ENCODE measurements around the gene PRR36. TPM values are rescaled to one million over a fixed set of nuclear protein-coding genes. Genes with fewer than 3 reads are reported as not detected.
"Not testable (repeated sequence)": the region's sequence is repeated elsewhere in the genome, so short reads cannot be mapped to it uniquely, and the experiment has no call there.

PRR36 gene
- total RNA-seq, 6 experiments from 2014 or later: 0.05 to 0.18 (median 0.09) TPM; not detected in 2

GRCh38 chr19:7860714-7861618 lies 13.2 kb downstream of the PRR36 start:
- H3K27me3 Mint-ChIP-seq (ENCODE audit: insufficient read depth): peaks cover 4% of the 10 kb centered on the region
- H3K36me3 Mint-ChIP-seq (ENCODE audit: low read depth): no peaks in the 10 kb centered on the region
- no peak overlapping the region for H3K4me3 Mint-ChIP-seq
- no peaks in the 10 kb centered on the region for H3K4me1 Mint-ChIP-seq (ENCODE audit: low read depth)
- TF ChIP-seq CTCF (IDR thresholded peaks at IDR 0.05): no peak
- H3K9me3 Mint-ChIP-seq: no peaks in the 10 kb centered on the region
- no peak for DNase-seq
- no peak overlapping the region for H3K27ac Mint-ChIP-seq

- H3K27me3 Mint-ChIP-seq (ENCODE audit: insufficient read depth): peaks cover 4% of the 10 kb centered on the region
- no peaks in the 10 kb centered on the region for H3K9me3 Mint-ChIP-seq
- no peak for TF ChIP-seq CTCF (IDR thresholded peaks at IDR 0.05)
- no peak for DNase-seq
- H3K4me3 Mint-ChIP-seq: no peak overlapping the region
- no peaks in the 10 kb centered on the region for H3K36me3 Mint-ChIP-seq (ENCODE audit: low read depth)
- no peak overlapping the region for H3K27ac Mint-ChIP-seq
- H3K4me1 Mint-ChIP-seq (ENCODE audit: low read depth): no peaks in the 10 kb centered on the region
Observed at GRCh38 chr19:7859831-7860713, 14.1 kb downstream of the PRR36 start.

GRCh38 chr19:7859087-7859486 lies 15.1 kb downstream of the PRR36 start:
- not testable (repeated sequence) for H3K27ac Mint-ChIP-seq; H3K9me3 Mint-ChIP-seq; H3K36me3 Mint-ChIP-seq (ENCODE audit: low read depth); H3K4me1 Mint-ChIP-seq (ENCODE audit: low read depth); DNase-seq; H3K27me3 Mint-ChIP-seq (ENCODE audit: insufficient read depth); H3K4me3 Mint-ChIP-seq

- Mint-ChIP-seq H3K36me3 (ENCODE audit: low read depth) (no peaks in the 10 kb centered on the region), H3K9me3 (no peaks in the 10 kb centered on the region), H3K4me1 (ENCODE audit: low read depth) (0 out of 2 replicates have a peak, but pooled peaks cover under 1% of the 10 kb centered on the region), H3K4me3 (no peak overlapping the region), H3K27ac (no peak overlapping the region), H3K27me3 (ENCODE audit: insufficient read depth) (peaks cover 4% of the 10 kb centered on the region)
- no peak for TF ChIP-seq CTCF (IDR thresholded peaks at IDR 0.05)
- no peak for DNase-seq
Observed at GRCh38 chr19:7858109-7858770, 15.9 kb downstream of the PRR36 start.

GRCh38 chr19:7857727-7858108 lies 16.5 kb downstream of the PRR36 start:
- Mint-ChIP-seq H3K36me3 (ENCODE audit: low read depth) (no peaks in the 10 kb centered on the region), H3K27ac (no peak overlapping the region), H3K9me3 (no peaks in the 10 kb centered on the region), H3K4me3 (no peak overlapping the region), H3K27me3 (ENCODE audit: insufficient read depth) (peaks cover 7% of the 10 kb centered on the region), H3K4me1 (ENCODE audit: low read depth) (peaks cover 6% of the 10 kb centered on the region; the same call in 1 of the 2 replicates)
- DNase-seq: no peak
- no peak for TF ChIP-seq CTCF (IDR thresholded peaks at IDR 0.05)

Data from HFFc6 (cell line).